Esophagus muscularis mucosa (tissue), 4 donors: ENCODE results near the gene UGT1A6. TPM values are rescaled to one million over a fixed set of nuclear protein-coding genes. Genes with fewer than 3 reads are reported as not detected.

Experiments used
- DNase-seq: peaks from one replicate; pipeline ENCODE4 v3.0.0-alpha.2; 2017; ENCODE audit errors: extremely low spot score
- H3K27ac ChIP-seq, 4 donors: fragments of 200-600 bp; sonication (generic); replicated peaks in 1 of 4; 1 replicate in 3 of 4; 2 replicates in 1 of 4; pipeline ENCODE4 v1.5.1; 2016 to 2019; ENCODE audit warnings: mild to moderate bottlenecking in 1 of 4
- H3K27me3 ChIP-seq, 4 donors: fragments of 200-600 bp; sonication (generic); one replicate each; pipeline versions ENCODE4 v1.5.1 to v1.6.0; 2016 to 2019
- H3K36me3 ChIP-seq, 4 donors: fragments of 200-600 bp; sonication (generic); one replicate each; pipeline ENCODE4 v1.5.1; 2016 to 2019
- H3K4me1 ChIP-seq, 4 donors: fragments of 200-600 bp; sonication (generic); one replicate each; pipeline ENCODE4 v1.5.1; 2016 to 2019
- H3K4me3 ChIP-seq, 4 donors: fragments of 200-600 bp; sonication (generic); 1 replicate in 2 of 4; 2 replicates in 2 of 4; pipeline ENCODE4 v1.5.1; 2016 to 2019; ENCODE audit warnings: mild to moderate bottlenecking in 4 of 4, moderate library complexity in 1 of 4
- H3K9me3 ChIP-seq, 4 donors: fragments of 200-600 bp; sonication (generic); 1 replicate in 3 of 4; 2 replicates in 1 of 4; pipeline ENCODE4 v1.5.1; 2016 to 2019
- CTCF ChIP-seq, 3 experiments: fragments of 200-600 bp in 2 of 3; fragments of 450-650 bp in 1 of 3; sonication (generic) in 2 of 3; IDR thresholded peaks; one replicate each; pipeline ENCODE4 v1.5.1; 2017 to 2019; ENCODE audit warnings: antibody characterized with exemption in 3 of 3, mild to moderate bottlenecking in 2 of 3, moderate library complexity in 1 of 3
- EP300 ChIP-seq: sonication (generic); formaldehyde crosslinking; IDR thresholded peaks from one replicate; pipeline ENCODE4 v1.6.1; 2017; ENCODE audit warnings: antibody characterized with exemption
- POLR2A ChIP-seq: fragments of 450-650 bp; IDR thresholded peaks from one replicate; pipeline ENCODE4 v1.6.1; 2017; ENCODE audit warnings: antibody characterized with exemption, moderate library complexity, mild to moderate bottlenecking, low read depth
- POLR2AphosphoS5 ChIP-seq, 2 donors: sonication (generic); formaldehyde crosslinking; IDR thresholded peaks; one replicate each; pipeline ENCODE4 v1.6.1; 2017; ENCODE audit warnings: antibody characterized with exemption in 2 of 2
- WGBS: methylation state at CpG from one replicate; pipeline ENCODE4 v1.1.5; 2018; 5-methylcytosine and 5-hydroxymethylcytosine counted together
- intact Hi-C: fragments of 100-400 bp; cut with DNase I; formaldehyde crosslinking; loops from one replicate; pipeline ENCODE4 v1.15.1; 2023
- total RNA-seq, 4 donors: library from RNA; depleted of rRNA; stranded (reverse); fragments of >200 nt; gene quantifications; one replicate each; pipeline versions ENCODE4 v1.1.0 to v1.2.1, GENCODE V29; 2016

The UGT1A6 gene
- total RNA-seq, 4 donors from 2014 or later: not detected

- Histone ChIP-seq H3K4me3 (no peak overlapping the region), H3K27ac (no peak overlapping the region), H3K9me3 (no peaks in the 10 kb centered on the region), H3K4me1 (no peaks in the 10 kb centered on the region), H3K27me3 (no peaks in the 10 kb centered on the region), H3K36me3 (no peaks in the 10 kb centered on the region)
- 87% methylated on average over 16 of the region's 18 CpGs for WGBS
- no peak for TF ChIP-seq POLR2A
- TF ChIP-seq CTCF (IDR thresholded peaks at IDR 0.05): no peak
- no peak for TF ChIP-seq EP300
- intact Hi-C loops: no loop called here
- DNase-seq: no peak
These were observed 100.9 kb downstream of the UGT1A6 start for GRCh38 chr2:233793465-233794127.

- Histone ChIP-seq H3K27ac (no peak overlapping the region), H3K4me1 (no peaks in the 10 kb centered on the region), H3K27me3 (no peaks in the 10 kb centered on the region), H3K36me3 (no peaks in the 10 kb centered on the region), H3K9me3 (no peaks in the 10 kb centered on the region), H3K4me3 (no peak overlapping the region)
- intact Hi-C loops: no loop called here
- TF ChIP-seq EP300: no peak
- no peak for TF ChIP-seq POLR2A
- TF ChIP-seq POLR2AphosphoS5 (IDR thresholded peaks at IDR 0.05): no peak
- TF ChIP-seq CTCF (IDR thresholded peaks at IDR 0.05): no peak
- 84% methylated on average over 15 of the region's 17 CpGs for WGBS
- no peak for DNase-seq
These were observed 101.5 kb downstream of the UGT1A6 start for GRCh38 chr2:233794128-233794658.

GRCh38 chr2:233795735-233796171 lies 103.1 kb downstream of the UGT1A6 start:
- 95% methylated on average over 4 of the region's 13 CpGs for WGBS
- Histone ChIP-seq H3K4me3 (no peak overlapping the region), H3K4me1 (no peaks in the 10 kb centered on the region), H3K27ac (no peak overlapping the region), H3K36me3 (no peaks in the 10 kb centered on the region), H3K9me3 (no peaks in the 10 kb centered on the region), H3K27me3 (no peaks in the 10 kb centered on the region)
- no peak for TF ChIP-seq CTCF (IDR thresholded peaks at IDR 0.05)
- no peak for TF ChIP-seq POLR2A
- no peak for TF ChIP-seq EP300
- no peak for TF ChIP-seq POLR2AphosphoS5 (IDR thresholded peaks at IDR 0.05)
- DNase-seq: no peak
- intact Hi-C loops: no loop called here

- TF ChIP-seq POLR2AphosphoS5 (IDR thresholded peaks at IDR 0.05) (no peak), EP300 (no peak), POLR2A (no peak), CTCF (IDR thresholded peaks at IDR 0.05) (no peak)
- H3K36me3 ChIP-seq: no peaks in the 10 kb centered on the region
- intact Hi-C loops: no loop called here
- H3K4me3 ChIP-seq: no peak overlapping the region
- WGBS: 89% methylated on average over 6 of the region's 9 CpGs
- no peak overlapping the region for H3K27ac ChIP-seq
- no peaks in the 10 kb centered on the region for H3K4me1 ChIP-seq
- H3K9me3 ChIP-seq: no peaks in the 10 kb centered on the region
- DNase-seq: no peak
- no peaks in the 10 kb centered on the region for H3K27me3 ChIP-seq
These were observed 103.6 kb downstream of the UGT1A6 start for GRCh38 chr2:233796254-233796653.
